GM21737 (cell line): ENCODE data around the gene PGAM2.
A peak's percentile ranks its signal among the peaks of the same experiment; 100 is the strongest.

Experiments
- ATAC-seq: cut with Tn5 transposase; IDR thresholded peaks from one replicate; pipeline ENCODE4 v1.9.1; 2021; ENCODE audit warnings: mild to moderate bottlenecking, moderate library complexity; ENCODE audit not compliant: unreplicated experiment

PGAM2 gene

GRCh38 chr7:44086627-44087026 lies 21.3 kb upstream of the PGAM2 start:
- no peak for ATAC-seq

- ATAC-seq = no peak
Measured at GRCh38 chr7:44085546-44085945, 20.2 kb upstream of the PGAM2 start.

GRCh38 chr7:44084701-44085100 lies 19.3 kb upstream of the PGAM2 start:
- no peak for ATAC-seq

GRCh38 chr7:44083796-44084195 lies 18.4 kb upstream of the PGAM2 start:
- ATAC-seq = no peak

- peak; percentile 90 for ATAC-seq
Measured at GRCh38 chr7:44082541-44083207, 17.3 kb upstream of the PGAM2 start.

GRCh38 chr7:44081266-44081748 lies 15.9 kb upstream of the PGAM2 start:
- no peak for ATAC-seq

GRCh38 chr7:44080686-44081265 lies 15.4 kb upstream of the PGAM2 start:
- ATAC-seq = no peak

- no peak for ATAC-seq
Measured at GRCh38 chr7:44080118-44080517, 14.8 kb upstream of the PGAM2 start.

- no peak for ATAC-seq
Measured at GRCh38 chr7:44079331-44080021, 14.1 kb upstream of the PGAM2 start.

GRCh38 chr7:44078521-44078920 lies 13.2 kb upstream of the PGAM2 start:
- ATAC-seq = no peak

- ATAC-seq = no peak
Measured at GRCh38 chr7:44077681-44078091, 12.3 kb upstream of the PGAM2 start.

- no peak for ATAC-seq
Measured at GRCh38 chr7:44077061-44077460, 11.7 kb upstream of the PGAM2 start.

GRCh38 chr7:44076101-44076895 lies 10.9 kb upstream of the PGAM2 start:
- no peak for ATAC-seq

GRCh38 chr7:44075296-44076075 lies 10.1 kb upstream of the PGAM2 start:
- ATAC-seq = no peak

- no peak for ATAC-seq
Measured at GRCh38 chr7:44074349-44074695, 9.0 kb upstream of the PGAM2 start.

- peak; percentile 42 for ATAC-seq
Measured at GRCh38 chr7:44073664-44074348, 8.4 kb upstream of the PGAM2 start.

- no peak for ATAC-seq
Measured at GRCh38 chr7:44072364-44073231, 7.2 kb upstream of the PGAM2 start.

GRCh38 chr7:44071726-44072363 lies 6.5 kb upstream of the PGAM2 start:
- no peak for ATAC-seq

- no peak for ATAC-seq
Measured at GRCh38 chr7:44068054-44068453, 2.7 kb upstream of the PGAM2 start.
